ENCODE data around the gene SVIL.
A peak's percentile ranks its signal among the peaks of the same experiment; 100 is the strongest.

The SVIL gene

GRCh38 chr10:29643771-29644501, 9.2 kb upstream of the SVIL start:
- H3K27ac Mint-ChIP-seq = peak overlapping the region; percentile 55 to 91 (median 72)
- no peaks in the 10 kb centered on the region for H3K9me3 Mint-ChIP-seq
- H3K4me3 Mint-ChIP-seq = no peak overlapping the region
- peaks cover 21% of the 10 kb centered on the region for H3K36me3 Mint-ChIP-seq (ENCODE audit: low read depth)
- H3K27me3 Mint-ChIP-seq (ENCODE audit: low read depth) = peaks cover 3% of the 10 kb centered on the region
- TF ChIP-seq CTCF (IDR thresholded peaks at IDR 0.05; ENCODE audit: unreplicated experiment in 3 of 3) = no peak
- peaks cover 67% of the 10 kb centered on the region for H3K4me1 Mint-ChIP-seq

GRCh38 chr10:29642990-29643389, 8.2 kb upstream of the SVIL start:
- peaks cover 57% of the 10 kb centered on the region for H3K4me1 Mint-ChIP-seq
- H3K9me3 Mint-ChIP-seq = no peaks in the 10 kb centered on the region
- H3K27ac Mint-ChIP-seq = peak overlapping the region; percentile 45 to 91 (median 72)
- H3K27me3 Mint-ChIP-seq (ENCODE audit: low read depth) = peaks cover 3% of the 10 kb centered on the region
- H3K36me3 Mint-ChIP-seq (ENCODE audit: low read depth) = peaks cover 26% of the 10 kb centered on the region
- H3K4me3 Mint-ChIP-seq = no peak overlapping the region
- no peak for TF ChIP-seq CTCF (IDR thresholded peaks at IDR 0.05; ENCODE audit: unreplicated experiment in 3 of 3)

GRCh38 chr10:29637537-29637936, 2.8 kb upstream of the SVIL start:
- peak overlapping the region in 1 of 3 experiments; percentile 63 for H3K27ac Mint-ChIP-seq
- peaks cover 3% of the 10 kb centered on the region for H3K27me3 Mint-ChIP-seq (ENCODE audit: low read depth)
- H3K4me1 Mint-ChIP-seq = peaks cover 48% of the 10 kb centered on the region
- H3K9me3 Mint-ChIP-seq = no peaks in the 10 kb centered on the region
- TF ChIP-seq CTCF (IDR thresholded peaks at IDR 0.05; ENCODE audit: unreplicated experiment in 3 of 3) = no peak
- H3K4me3 Mint-ChIP-seq = no peak overlapping the region
- peaks cover 28% of the 10 kb centered on the region for H3K36me3 Mint-ChIP-seq (ENCODE audit: low read depth)

GRCh38 chr10:29636178-29636577, 1.4 kb upstream of the SVIL start:
- peak overlapping the region in 1 of 3 experiments; percentile 90 for H3K4me3 Mint-ChIP-seq
- no peak for TF ChIP-seq CTCF (IDR thresholded peaks at IDR 0.05; ENCODE audit: unreplicated experiment in 3 of 3)
- peaks cover 28% of the 10 kb centered on the region for H3K36me3 Mint-ChIP-seq (ENCODE audit: low read depth)
- H3K27me3 Mint-ChIP-seq (ENCODE audit: low read depth) = no peaks in the 10 kb centered on the region
- peak overlapping the region; percentile 94 to 96 (median 94) for H3K27ac Mint-ChIP-seq
- no peaks in the 10 kb centered on the region for H3K9me3 Mint-ChIP-seq
- H3K4me1 Mint-ChIP-seq = peaks cover 41% of the 10 kb centered on the region

GRCh38 chr10:29635711-29636144, 957 bp upstream of the SVIL start:
- H3K4me3 Mint-ChIP-seq = peak overlapping the region; percentile 50 to 90 (median 79)

More at GRCh38 chr10:29635711-29636144, 957 bp upstream of the SVIL start:
- peak overlapping the region; percentile 94 to 96 (median 94) for H3K27ac Mint-ChIP-seq
- no peak for TF ChIP-seq CTCF (IDR thresholded peaks at IDR 0.05; ENCODE audit: unreplicated experiment in 3 of 3)
- no peaks in the 10 kb centered on the region for H3K27me3 Mint-ChIP-seq (ENCODE audit: low read depth)
- peaks cover 28% of the 10 kb centered on the region for H3K36me3 Mint-ChIP-seq (ENCODE audit: low read depth)
- no peaks in the 10 kb centered on the region for H3K9me3 Mint-ChIP-seq
- H3K4me1 Mint-ChIP-seq = peaks cover 46% of the 10 kb centered on the region
